GM12878 (cell line): ENCODE data around the gene SCAMP5. TPM values are rescaled to one million over a fixed set of nuclear protein-coding genes. Genes with fewer than 3 reads are reported as not detected.

Source experiments
- ATAC-seq: fragments of 200-7000 bp; cut with Tn5 transposase; 3 replicates; pipeline ENCODE4 v1.9.1; 2020; ENCODE audit warnings: mild to moderate bottlenecking, moderate library complexity
- BruUV-seq: library from RNA; stranded (reverse); fragments of 400-500 nt; replicated peaks from 2 replicates; lab custom pipeline; 2021; lab: Mats Ljungman, UMichigan
- CTCF ChIA-PET: fragments of 300-600 bp; sonication (Branson Sonifier 250); formaldehyde crosslinking; extraction: SDS; loops from one replicate; lab custom pipeline; 2021; ENCODE audit warnings: inconsistent platforms; lab: Yijun Ruan, JAX
- POLR2A ChIA-PET: fragments of 350-600 bp; formaldehyde crosslinking; extraction: SDS; loops from one replicate; lab custom pipeline; 2021; ENCODE audit warnings: inconsistent platforms; lab: Charles Lee
- RAD21 ChIA-PET: fragments of 300-600 bp; sonication (Branson Sonifier 250); formaldehyde crosslinking; loops from one replicate; lab custom pipeline; 2023; ENCODE audit warnings: antibody characterized with exemption; ENCODE audit not compliant: unreplicated experiment; lab: Charles Lee
- SMC1A ChIA-PET: fragments of 300-600 bp; sonication (Branson Sonifier 250); formaldehyde crosslinking; loops from one replicate; lab custom pipeline; 2023; ENCODE audit not compliant: unreplicated experiment, uncharacterized antibody; lab: Charles Lee
- DNase-seq: peaks from one replicate; pipeline ENCODE4 v3.0.0-alpha.2; 2011; ENCODE audit warnings: low read depth, low spot score
- FAIRE-seq: peaks from 3 replicates; lab custom pipeline; 2011; peaks lifted over from hg19 to GRCh38; lab: Jason Lieb, UNC
- H2AFZ ChIP-seq: 2 replicates; pipeline ENCODE4 v1.6.0; 2011; ENCODE audit warnings: low read depth, low read length, control low read depth; ENCODE audit not compliant: control insufficient read depth
- H3K27ac ChIP-seq: 2 replicates; pipeline ENCODE4 v1.5.1; 2011; ENCODE audit warnings: control low read depth; ENCODE audit not compliant: control insufficient read depth, insufficient read depth
- H3K27me3 ChIP-seq, 2 experiments: replicated peaks in 1 of 2; 2 replicates each; pipeline versions ENCODE4 v1.6.0 to v1.6.1; 2011; ENCODE audit warnings: low read length in 1 of 2; ENCODE audit not compliant: control insufficient read depth in 2 of 2, insufficient read depth in 2 of 2
- H3K36me3 ChIP-seq, 2 experiments: 2 replicates each; pipeline ENCODE4 v1.5.1; 2011; ENCODE audit warnings: low read length in 1 of 2; ENCODE audit not compliant: control insufficient read depth in 2 of 2, insufficient read depth in 2 of 2
- H3K4me1 ChIP-seq: 2 replicates; pipeline ENCODE4 v1.6.1; 2011; ENCODE audit warnings: mild to moderate bottlenecking, low read length, moderate library complexity, mixed read lengths; ENCODE audit not compliant: control insufficient read depth, insufficient read depth
- H3K4me2 ChIP-seq: 2 replicates; pipeline ENCODE4 v1.6.0; 2011; ENCODE audit warnings: control low read depth; ENCODE audit not compliant: control insufficient read depth, insufficient read depth
- H3K4me3 ChIP-seq: fragments of 200-600 bp; sonication (generic); 2 replicates; pipeline ENCODE4 v1.5.1; 2016
- H3K79me2 ChIP-seq: 2 replicates; pipeline ENCODE4 v1.6.0; 2011; ENCODE audit warnings: low read length; ENCODE audit not compliant: control insufficient read depth, insufficient read depth
- H3K9ac ChIP-seq: 2 replicates; pipeline ENCODE4 v1.8.0; 2011; ENCODE audit warnings: low read length, control low read depth, mixed read lengths; ENCODE audit not compliant: control insufficient read depth, insufficient read depth
- H3K9me3 ChIP-seq: replicated peaks from 3 replicates; pipeline ENCODE4 v1.5.1; 2011; ENCODE audit warnings: mild to moderate bottlenecking, low read length; ENCODE audit not compliant: control insufficient read depth, insufficient read depth
- H4K20me1 ChIP-seq: 2 replicates; pipeline ENCODE4 v1.6.0; 2011; ENCODE audit not compliant: control insufficient read depth, insufficient read depth
- ATF3 ChIP-seq: IDR thresholded peaks from 2 replicates; pipeline ENCODE4 v1.6.1; 2011; ENCODE audit warnings: low read depth, mild to moderate bottlenecking, low read length, moderate library complexity, borderline replicate concordance; ENCODE audit errors: extremely low read depth
- DPF2 ChIP-seq: fragments of 450-650 bp; IDR thresholded peaks from 2 replicates; pipeline ENCODE4 v1.6.1; 2017; ENCODE audit warnings: mild to moderate bottlenecking
- GABPA ChIP-seq: IDR thresholded peaks from 2 replicates; pipeline ENCODE4 v1.6.1; 2014; ENCODE audit warnings: antibody characterized with exemption, low read depth, mild to moderate bottlenecking, inconsistent platforms
- IRF4 ChIP-seq: IDR thresholded peaks from 2 replicates; pipeline ENCODE4 v1.6.1; 2011; ENCODE audit warnings: low read depth, low read length
- NFYB ChIP-seq: IDR thresholded peaks from 2 replicates; pipeline ENCODE4 v1.6.1; 2011; ENCODE audit warnings: low read depth, mild to moderate bottlenecking, low read length, improper control_type of control experiment, moderate library complexity; ENCODE audit not compliant: insufficient read depth
- NR2F1 ChIP-seq: fragments of 450-650 bp; conservative IDR thresholded peaks from 2 replicates; pipeline ENCODE4 v1.6.1; 2017; ENCODE audit warnings: mild to moderate bottlenecking
- NRF1 ChIP-seq: conservative IDR thresholded peaks from 2 replicates; pipeline ENCODE4 v1.6.1; 2011; ENCODE audit warnings: mild to moderate bottlenecking, low read depth, low read length, improper control_type of control experiment
- PKNOX1 ChIP-seq: fragments of 450-650 bp; IDR thresholded peaks from 2 replicates; pipeline ENCODE4 v1.6.1; 2016; ENCODE audit warnings: mild to moderate bottlenecking
- POLR2AphosphoS5 ChIP-seq: IDR thresholded peaks from 2 replicates; pipeline ENCODE4 v1.6.1; 2011; ENCODE audit warnings: mild to moderate bottlenecking, low read length, inconsistent platforms
- RAD51 ChIP-seq: fragments of 450-650 bp; IDR thresholded peaks from 2 replicates; pipeline ENCODE4 v1.6.1; 2016; ENCODE audit warnings: moderate library complexity, mild to moderate bottlenecking, inconsistent platforms
- RELB ChIP-seq: fragments of 450-650 bp; IDR thresholded peaks from 2 replicates; pipeline ENCODE4 v1.6.1; 2017; ENCODE audit warnings: low read depth, mild to moderate bottlenecking, moderate library complexity
- SIN3A ChIP-seq: IDR thresholded peaks from 2 replicates; pipeline ENCODE4 v1.6.1; 2012; ENCODE audit warnings: low read depth, low read length, improper control_type of control experiment
- SMAD5 ChIP-seq: IDR thresholded peaks from 2 replicates; pipeline ENCODE4 v1.6.1; 2016; ENCODE audit warnings: antibody characterized with exemption, low read depth
- SREBF2 ChIP-seq: IDR thresholded peaks from 2 replicates; pipeline ENCODE4 v1.6.1; 2012; ENCODE audit warnings: mild to moderate bottlenecking, low read length
- TARDBP ChIP-seq: IDR thresholded peaks from 2 replicates; pipeline ENCODE4 v1.6.1; 2016; ENCODE audit warnings: borderline replicate concordance
- TBL1XR1 ChIP-seq: IDR thresholded peaks from 2 replicates; pipeline ENCODE4 v1.6.1; 2012; ENCODE audit warnings: low read depth, low read length, improper control_type of control experiment
- WGBS: methylation state at CpG from one replicate; pipeline ENCODE4 v1.1.6; 2016; ENCODE audit warnings: low lambda C conversion rate; ENCODE audit not compliant: insufficient replicate concordance, insufficient coverage; ENCODE audit errors: missing lambda C conversion rate; 5-methylcytosine and 5-hydroxymethylcytosine counted together
- in situ Hi-C: fragments of 300-500 bp; cut with MboI; formaldehyde crosslinking; loops from 9 replicates; pipeline ENCODE4 v1.14.3; 2018; ENCODE audit warnings: mixed read lengths
- intact Hi-C: fragments of 100-400 bp; cut with micrococcal nuclease; formaldehyde crosslinking; loops from one replicate; pipeline ENCODE4 v1.14.2; 2022; ENCODE audit not compliant: unreplicated experiment
- polyA plus RNA-seq, 11 experiments: library from polyadenylated mRNA; depleted of rRNA in 4 of 11; unstranded in 6 of 11; stranded (reverse) in 5 of 11; fragments of >200 nt; fragmentation: Nextera tagmentation in 4 of 11; fragmentation: Illumina TruSeq in 1 of 11; extraction: Ambion mirVana in 4 of 11; extraction: Trizol in 1 of 11; gene quantifications; 1 replicate in 1 of 11; 2 replicates in 10 of 11; pipeline versions ENCODE4 v1.2.1 to v1.2.3, GENCODE V29; 2011 to 2016; ENCODE audit warnings: inconsistent platforms in 2 of 11, missing spikeins in 2 of 11, low read depth in 1 of 11
- total RNA-seq, 4 experiments: library from RNA; depleted of rRNA in 3 of 4; stranded (reverse); fragments of >200 nt in 3 of 4; fragmentation: Illumina TruSeq in 1 of 4; extraction: Trizol in 1 of 4; gene quantifications; 2 replicates each; pipeline versions ENCODE4 v1.2.1 to v1.2.3, GENCODE V29; 2013 to 2021

The SCAMP5 gene
- total and polyA plus RNA-seq, 10 of the 15 experiments (the other 5 are each of a cell fraction or from before 2014, with no cell fraction given), result 1.6 to 41.6 (median 16.9) TPM

- no peak overlapping the region for H3K9ac ChIP-seq
- in situ Hi-C loops (no loop called here), intact Hi-C loops (no loop called here)
- TF ChIP-seq SMAD5, result no peak
- no peak for TF ChIP-seq NRF1
- no peak for TF ChIP-seq SREBF2
- 44% methylated on average over 2 of the region's 2 CpGs for WGBS
- ChIA-PET RAD21 (interaction anchor here (0.6 kb wide), 1 partner anchor 20 kb away, joined by 3 read pairs; no protein-coding TSS in a partner anchor), SMC1A (interaction anchor here (1.0 kb wide), 1 partner anchor 10 kb away, joined by 5 read pairs; no protein-coding TSS in a partner anchor), CTCF (no interaction called here), POLR2A (no interaction called here)
- H4K20me1 ChIP-seq, result no peaks in the 10 kb centered on the region
- FAIRE-seq (no peak), ATAC-seq (no peak), DNase-seq (no peak)
- H3K4me1 ChIP-seq, result peaks cover 3% of the 10 kb centered on the region; the same call in 1 of the 2 replicates
- no TSS peak for BruUV-seq
- no peak overlapping the region for H3K27ac ChIP-seq
- H3K36me3 ChIP-seq, result no peaks in the 10 kb centered on the region
- no peaks in the 10 kb centered on the region for H3K79me2 ChIP-seq
- H2AFZ ChIP-seq, result no peak overlapping the region
- H3K4me2 ChIP-seq, result no peak overlapping the region
- H3K9me3 ChIP-seq, result no peaks in the 10 kb centered on the region
- no peak overlapping the region for H3K4me3 ChIP-seq
- no peaks in the 10 kb centered on the region; a peak in 1 of 4 replicates for H3K27me3 ChIP-seq
Measured at GRCh38 chr15:74997543-74997942, 2.2 kb downstream of the SCAMP5 start.

- ChIA-PET RAD21 (interaction anchor here (1.5 kb wide), 1 partner anchor 9 kb away, joined by 3 read pairs; no protein-coding TSS in a partner anchor), CTCF (no interaction called here), POLR2A (interaction anchor here (0.6 kb wide), 1 partner anchor 398 kb away, joined by 5 read pairs; no protein-coding TSS in a partner anchor), SMC1A (no interaction called here)
- Histone ChIP-seq H3K4me1 (peaks cover 3% of the 10 kb centered on the region; the same call in 1 of the 2 replicates), H4K20me1 (no peaks in the 10 kb centered on the region), H3K4me2 (no peak overlapping the region), H3K9ac (no peak overlapping the region), H3K4me3 (no peak overlapping the region), H2AFZ (no peak overlapping the region), H3K36me3 (no peaks in the 10 kb centered on the region), H3K79me2 (no peaks in the 10 kb centered on the region), H3K27me3 (no peaks in the 10 kb centered on the region; a peak in 1 of 4 replicates), H3K27ac (no peak overlapping the region), H3K9me3 (no peaks in the 10 kb centered on the region)
- ATAC-seq (no peak), FAIRE-seq (no peak), DNase-seq (no peak)
- in situ Hi-C loops (loop anchor here (25.0 kb wide), 1 partner anchor 661 kb away; no protein-coding TSS in a partner anchor), intact Hi-C loops (no loop called here)
- BruUV-seq, result no TSS peak
- WGBS, result 41% methylated on average over 6 of the region's 6 CpGs
- TF ChIP-seq NFYB, result no peak
- no peak for TF ChIP-seq NRF1
- no peak for TF ChIP-seq NR2F1
- TF ChIP-seq IRF4, result no peak
- TF ChIP-seq POLR2AphosphoS5, result no peak
- no peak for TF ChIP-seq ATF3
- TF ChIP-seq RAD51, result no peak
- no peak for TF ChIP-seq TARDBP
- TF ChIP-seq TBL1XR1, result no peak
- no peak for TF ChIP-seq GABPA
- TF ChIP-seq SIN3A, result no peak
- TF ChIP-seq DPF2, result no peak
- TF ChIP-seq PKNOX1, result no peak
- no peak for TF ChIP-seq RELB
Measured at GRCh38 chr15:75001310-75001709, 5.9 kb downstream of the SCAMP5 start.
